Measurements from ENCODE around the gene SVBP.

Gene SVBP

GRCh38 chr1:42831273-42831672 lies 14.1 kb upstream of the SVBP start:
- TF ChIP-seq TAF1 (IDR thresholded peaks at IDR 0.05; ENCODE audit: low read depth, low read length) (no peak), POLR2A (IDR thresholded peaks at IDR 0.05; ENCODE audit: low read depth, low read length) (no peak), SPI1 (IDR thresholded peaks at IDR 0.05; ENCODE audit: low read depth, low read length) (no peak), PAX5 (IDR thresholded peaks at IDR 0.05; ENCODE audit: insufficient read depth, low read length, severe bottlenecking) (no peak), POLR2AphosphoS5 (IDR thresholded peaks at IDR 0.05; ENCODE audit: low read depth, low read length) (no peak), POU2F2 (IDR thresholded peaks at IDR 0.05; ENCODE audit: low read depth, low read length) (no peak)
- DNase-seq (ENCODE audit: insufficient read length, low spot score): no peak
- FAIRE-seq: no peak

- FAIRE-seq (no peak), DNase-seq (ENCODE audit: insufficient read length, low spot score) (no peak)
- TF ChIP-seq POLR2AphosphoS5 (IDR thresholded peaks at IDR 0.05; ENCODE audit: low read depth, low read length): no peak
- TF ChIP-seq TAF1 (IDR thresholded peaks at IDR 0.05; ENCODE audit: low read depth, low read length): no peak
- no peak for TF ChIP-seq PAX5 (IDR thresholded peaks at IDR 0.05; ENCODE audit: insufficient read depth, low read length, severe bottlenecking)
- TF ChIP-seq POU2F2 (IDR thresholded peaks at IDR 0.05; ENCODE audit: low read depth, low read length): no peak
- no peak for TF ChIP-seq SPI1 (IDR thresholded peaks at IDR 0.05; ENCODE audit: low read depth, low read length)
- TF ChIP-seq POLR2A (IDR thresholded peaks at IDR 0.05; ENCODE audit: low read depth, low read length): no peak
These were observed 13.4 kb upstream of the SVBP start for GRCh38 chr1:42830631-42831030.

- DNase-seq (ENCODE audit: insufficient read length, low spot score): no peak
- TF ChIP-seq SPI1 (IDR thresholded peaks at IDR 0.05; ENCODE audit: low read depth, low read length) (no peak), POLR2AphosphoS5 (IDR thresholded peaks at IDR 0.05; ENCODE audit: low read depth, low read length) (no peak), TAF1 (IDR thresholded peaks at IDR 0.05; ENCODE audit: low read depth, low read length) (no peak), PAX5 (IDR thresholded peaks at IDR 0.05; ENCODE audit: insufficient read depth, low read length, severe bottlenecking) (no peak), POLR2A (IDR thresholded peaks at IDR 0.05; ENCODE audit: low read depth, low read length) (no peak), POU2F2 (IDR thresholded peaks at IDR 0.05; ENCODE audit: low read depth, low read length) (no peak)
- no peak for FAIRE-seq
These were observed 8.0 kb upstream of the SVBP start for GRCh38 chr1:42825036-42825851.

GRCh38 chr1:42824481-42825035 lies 7.4 kb upstream of the SVBP start:
- FAIRE-seq: no peak
- no peak for DNase-seq (ENCODE audit: insufficient read length, low spot score)
- TF ChIP-seq TAF1 (IDR thresholded peaks at IDR 0.05; ENCODE audit: low read depth, low read length) (no peak), POU2F2 (IDR thresholded peaks at IDR 0.05; ENCODE audit: low read depth, low read length) (no peak), POLR2A (IDR thresholded peaks at IDR 0.05; ENCODE audit: low read depth, low read length) (no peak), PAX5 (IDR thresholded peaks at IDR 0.05; ENCODE audit: insufficient read depth, low read length, severe bottlenecking) (no peak), POLR2AphosphoS5 (IDR thresholded peaks at IDR 0.05; ENCODE audit: low read depth, low read length) (no peak), SPI1 (IDR thresholded peaks at IDR 0.05; ENCODE audit: low read depth, low read length) (no peak)

- TF ChIP-seq SPI1 (IDR thresholded peaks at IDR 0.05; ENCODE audit: low read depth, low read length) (no peak), TAF1 (IDR thresholded peaks at IDR 0.05; ENCODE audit: low read depth, low read length) (no peak), POLR2A (IDR thresholded peaks at IDR 0.05; ENCODE audit: low read depth, low read length) (no peak), POU2F2 (IDR thresholded peaks at IDR 0.05; ENCODE audit: low read depth, low read length) (no peak), POLR2AphosphoS5 (IDR thresholded peaks at IDR 0.05; ENCODE audit: low read depth, low read length) (no peak), PAX5 (IDR thresholded peaks at IDR 0.05; ENCODE audit: insufficient read depth, low read length, severe bottlenecking) (no peak)
- FAIRE-seq: no peak
These were observed 5.7 kb upstream of the SVBP start for GRCh38 chr1:42822800-42823392.

GRCh38 chr1:42821690-42822089 lies 4.5 kb upstream of the SVBP start:
- no peak for FAIRE-seq
- no peak for TF ChIP-seq POU2F2 (IDR thresholded peaks at IDR 0.05; ENCODE audit: low read depth, low read length)
- TF ChIP-seq SPI1 (IDR thresholded peaks at IDR 0.05; ENCODE audit: low read depth, low read length): no peak
- no peak for TF ChIP-seq POLR2AphosphoS5 (IDR thresholded peaks at IDR 0.05; ENCODE audit: low read depth, low read length)
- no peak for TF ChIP-seq POLR2A (IDR thresholded peaks at IDR 0.05; ENCODE audit: low read depth, low read length)
- DNase-seq (ENCODE audit: insufficient read length, low spot score): no peak

More at GRCh38 chr1:42822800-42823392, 5.7 kb upstream of the SVBP start:
- no peak for DNase-seq (ENCODE audit: insufficient read length, low spot score)

GRCh38 chr1:42820813-42821212 lies 3.6 kb upstream of the SVBP start:
- FAIRE-seq (no peak), DNase-seq (ENCODE audit: insufficient read length, low spot score) (no peak)
- TF ChIP-seq PAX5 (IDR thresholded peaks at IDR 0.05; ENCODE audit: insufficient read depth, low read length, severe bottlenecking): no peak

GRCh38 chr1:42817976-42818375 lies 779 bp upstream of the SVBP start:
- DNase-seq (ENCODE audit: insufficient read length, low spot score) (no peak), FAIRE-seq (no peak)
- TF ChIP-seq POLR2A (IDR thresholded peaks at IDR 0.05; ENCODE audit: low read depth, low read length) (no peak), POU2F2 (IDR thresholded peaks at IDR 0.05; ENCODE audit: low read depth, low read length) (no peak), SPI1 (IDR thresholded peaks at IDR 0.05; ENCODE audit: low read depth, low read length) (no peak)

GRCh38 chr1:42817440-42817767 lies 207 bp upstream of the SVBP start:
- DNase-seq (ENCODE audit: insufficient read length, low spot score) (no peak), FAIRE-seq (no peak)
- TF ChIP-seq PAX5 (IDR thresholded peaks at IDR 0.05; ENCODE audit: insufficient read depth, low read length, severe bottlenecking) (no peak), SPI1 (IDR thresholded peaks at IDR 0.05; ENCODE audit: low read depth, low read length) (no peak), TAF1 (IDR thresholded peaks at IDR 0.05; ENCODE audit: low read depth, low read length) (no peak), POLR2AphosphoS5 (IDR thresholded peaks at IDR 0.05; ENCODE audit: low read depth, low read length) (no peak), POU2F2 (IDR thresholded peaks at IDR 0.05; ENCODE audit: low read depth, low read length) (no peak), POLR2A (IDR thresholded peaks at IDR 0.05; ENCODE audit: low read depth, low read length) (no peak)

All from GM12891 (cell line).